Measurements from ENCODE around the gene ICOSLG.

DNA sequence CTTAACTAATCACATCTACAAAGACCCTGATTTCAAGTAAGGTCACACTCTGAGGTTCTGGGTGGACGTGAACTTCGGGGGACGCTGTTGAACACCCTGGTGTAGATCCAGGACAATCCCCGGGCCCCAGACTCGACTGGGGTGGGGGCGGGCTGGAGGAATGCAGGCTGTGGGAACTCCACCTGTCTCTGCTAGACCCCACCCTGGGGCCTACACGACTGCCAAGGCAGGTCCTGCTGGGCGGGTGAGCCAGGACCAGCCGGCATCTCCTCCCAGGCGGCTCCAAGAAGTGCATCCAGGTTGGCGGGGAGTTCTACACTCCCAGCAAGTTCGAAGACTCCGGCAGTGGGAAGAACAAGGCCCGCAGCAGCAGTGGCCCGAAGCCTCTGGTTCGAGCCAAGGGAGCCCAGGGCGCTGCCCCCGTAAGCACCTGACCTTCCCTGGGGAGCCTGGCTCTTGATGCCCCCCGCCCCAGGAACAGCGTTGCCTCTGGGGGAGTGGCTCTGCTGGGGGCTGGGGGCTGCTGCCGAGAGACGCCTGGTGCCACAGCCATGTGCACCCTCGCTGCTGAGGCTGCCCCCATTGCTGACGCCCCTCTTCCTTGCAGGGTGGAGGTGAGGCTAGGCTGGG, 48.8 kb upstream of the ICOSLG start:
- no peak for TF ChIP-seq POLR2AphosphoS5 (IDR thresholded peaks at IDR 0.05; ENCODE audit: low read depth, low read length)
- no peak for TF ChIP-seq POLR2A (IDR thresholded peaks at IDR 0.05; ENCODE audit: low read depth, low read length)
- no peak for TF ChIP-seq TAF1 (IDR thresholded peaks at IDR 0.05; ENCODE audit: borderline replicate concordance, low read depth, low read length)

Measured in GM12892 (cell line).